HG02840 (cell line): ENCODE data around the gene FUT3.
"Not testable (repeated sequence)": the region's sequence is repeated elsewhere in the genome, so short reads cannot be mapped to it uniquely, and the experiment has no call there.

ENCODE experiments used
- ATAC-seq: cut with Tn5 transposase; IDR thresholded peaks from one replicate; pipeline ENCODE4 v1.9.1; 2021; ENCODE audit warnings: mild to moderate bottlenecking, moderate library complexity, moderate number of reproducible peaks; ENCODE audit not compliant: unreplicated experiment, low FRiP score

The FUT3 gene

GRCh38 chr19:5851302-5851701 lies at the start of gene FUT3:
FUT3 (minus strand) TSS chr19:5851449.
- ATAC-seq = no peak

GRCh38 chr19:5900976-5901375 lies 49.7 kb upstream of the FUT3 start:
- no peak for ATAC-seq

GRCh38 chr19:5899728-5900526 lies 48.7 kb upstream of the FUT3 start:
- ATAC-seq = no peak

GRCh38 chr19:5897189-5897969 lies 46.1 kb upstream of the FUT3 start:
- no peak for ATAC-seq

- no peak for ATAC-seq
Measured at GRCh38 chr19:5896365-5897076, 45.3 kb upstream of the FUT3 start.

GRCh38 chr19:5895890-5896289 lies 44.6 kb upstream of the FUT3 start:
- ATAC-seq = no peak

GRCh38 chr19:5895409-5895808 lies 44.2 kb upstream of the FUT3 start:
- no peak for ATAC-seq

- no peak for ATAC-seq
Measured at GRCh38 chr19:5894704-5895349, 43.6 kb upstream of the FUT3 start.

- ATAC-seq = no peak
Measured at GRCh38 chr19:5893907-5894703, 42.9 kb upstream of the FUT3 start.

GRCh38 chr19:5893296-5893903 lies 42.2 kb upstream of the FUT3 start:
- ATAC-seq = no peak

GRCh38 chr19:5892772-5893275 lies 41.6 kb upstream of the FUT3 start:
- no peak for ATAC-seq

GRCh38 chr19:5891938-5892771 lies 40.9 kb upstream of the FUT3 start:
- ATAC-seq = no peak

GRCh38 chr19:5891572-5891937 lies 40.3 kb upstream of the FUT3 start:
- ATAC-seq = no peak

- no peak for ATAC-seq
Measured at GRCh38 chr19:5890099-5890498, 38.9 kb upstream of the FUT3 start.

GRCh38 chr19:5889288-5889971 lies 38.2 kb upstream of the FUT3 start:
- no peak for ATAC-seq

GRCh38 chr19:5884065-5884811 lies 33.0 kb upstream of the FUT3 start:
- ATAC-seq = not testable (repeated sequence)
